Keratinocyte (primary cell): ENCODE data around the gene CPA5. TPM values are rescaled to one million over a fixed set of nuclear protein-coding genes. Genes with fewer than 3 reads are reported as not detected.

ENCODE experiments used
- DNase-seq: peaks from one replicate; pipeline ENCODE4 v3.0.0-alpha.2; 2011; ENCODE audit warnings: low read depth, missing footprints, low spot score
- FAIRE-seq: peaks from 2 replicates; lab custom pipeline; 2011; peaks lifted over from hg19 to GRCh38; lab: Jason Lieb, UNC
- H2AFZ ChIP-seq: 2 replicates; pipeline ENCODE4 v1.6.0; 2012; ENCODE audit warnings: low read length, control low read depth, inconsistent platforms; ENCODE audit not compliant: control insufficient read depth
- H3K27ac ChIP-seq: 2 replicates; pipeline ENCODE4 v1.5.1; 2011; ENCODE audit warnings: low read length; ENCODE audit not compliant: control insufficient read depth, insufficient read depth
- H3K27me3 ChIP-seq: 3 replicates; pipeline ENCODE4 v1.6.0; 2011; ENCODE audit warnings: low read length; ENCODE audit not compliant: control insufficient read depth, insufficient read depth; ENCODE audit errors: extremely low read depth
- H3K36me3 ChIP-seq, 2 experiments: 2 replicates in 1 of 2; 3 replicates in 1 of 2; pipeline ENCODE4 v1.5.1; 2011; ENCODE audit warnings: low read length in 2 of 2, mild to moderate bottlenecking in 1 of 2; ENCODE audit not compliant: control insufficient read depth in 2 of 2, insufficient read depth in 2 of 2; ENCODE audit errors: extremely low read depth in 1 of 2
- H3K4me1 ChIP-seq: 3 replicates; pipeline ENCODE4 v1.5.1; 2011; ENCODE audit warnings: low read length; ENCODE audit not compliant: control insufficient read depth, insufficient read depth; ENCODE audit errors: extremely low read depth
- H3K4me2 ChIP-seq: 3 replicates; pipeline ENCODE4 v1.6.0; 2011; ENCODE audit warnings: low read depth, low read length; ENCODE audit not compliant: control insufficient read depth, insufficient read depth; ENCODE audit errors: extremely low read depth
- H3K4me3 ChIP-seq, 3 experiments: fragments of 200-600 bp in 1 of 3; sonication (generic) in 1 of 3; 2 replicates in 2 of 3; 3 replicates in 1 of 3; pipeline ENCODE4 v1.5.1; 2011 to 2016; ENCODE audit warnings: low read length in 3 of 3, mild to moderate bottlenecking in 3 of 3, control low read depth in 2 of 3, inconsistent platforms in 1 of 3, low read depth in 1 of 3, mixed read lengths in 1 of 3, mixed run types in 1 of 3, moderate library complexity in 1 of 3; ENCODE audit not compliant: control insufficient read depth in 2 of 3, insufficient read depth in 2 of 3; ENCODE audit errors: extremely low read depth in 1 of 3
- H3K79me2 ChIP-seq: 2 replicates; pipeline ENCODE4 v1.6.0; 2012; ENCODE audit warnings: low read length; ENCODE audit not compliant: control insufficient read depth, insufficient read depth
- H3K9ac ChIP-seq: 3 replicates; pipeline ENCODE4 v1.6.0; 2011; ENCODE audit warnings: low read length; ENCODE audit not compliant: control insufficient read depth, insufficient read depth; ENCODE audit errors: extremely low read depth
- H3K9me1 ChIP-seq: 3 replicates; pipeline ENCODE4 v1.6.0; 2011; ENCODE audit warnings: low read length; ENCODE audit not compliant: control insufficient read depth, insufficient read depth; ENCODE audit errors: extremely low read depth
- H3K9me3 ChIP-seq: 2 replicates; pipeline ENCODE4 v1.5.1; 2012; ENCODE audit warnings: low read depth, low read length; ENCODE audit not compliant: control insufficient read depth
- H4K20me1 ChIP-seq: 3 replicates; pipeline ENCODE4 v1.6.0; 2011; ENCODE audit warnings: low read length; ENCODE audit not compliant: control insufficient read depth, insufficient read depth; ENCODE audit errors: extremely low read depth
- EZH2 ChIP-seq: IDR thresholded peaks from one replicate; pipeline ENCODE4 v1.6.1; 2012; ENCODE audit warnings: inconsistent platforms, mild to moderate bottlenecking, low read length, moderate library complexity
- dilution Hi-C: fragments of 300-500 bp; cut with MboI; formaldehyde crosslinking; loops from one replicate; pipeline ENCODE4 v1.7.0; 2020; ENCODE audit warnings: low sequenced_read_pairs; ENCODE audit not compliant: extremely low pct_ligation_motif_present
- polyA plus RNA-seq, 5 experiments: library from polyadenylated mRNA; depleted of rRNA in 3 of 5; stranded (reverse) in 3 of 5; stranded (forward) in 1 of 5; unstranded in 1 of 5; fragments of >200 nt; gene quantifications; 1 replicate in 1 of 5; 2 replicates in 3 of 5; 3 replicates in 1 of 5; pipeline versions ENCODE4 v1.2.1 to v1.2.3, GENCODE V29; 2011 to 2012; ENCODE audit warnings: missing spikeins in 2 of 5, low read depth in 1 of 5, low replicate concordance in 1 of 5
- TF ChIP-seq, protein P1 (sequence below), 3 experiments: IDR thresholded peaks in 1 of 3; conservative IDR thresholded peaks in 1 of 3; optimal IDR thresholded peaks in 1 of 3; 2 replicates in 2 of 3; 3 replicates in 1 of 3; pipeline versions ENCODE3 to v1.5.1; 2011; ENCODE audit warnings: low read length in 3 of 3, mild to moderate bottlenecking in 3 of 3, moderate library complexity in 2 of 3, control low read depth in 1 of 3, inconsistent platforms in 1 of 3; ENCODE audit not compliant: insufficient read depth in 2 of 3; ENCODE audit errors: extremely low read depth in 1 of 3

Gene CPA5
- polyA plus RNA-seq, 1 donor (not counting 4 experiments of a cell fraction or from before 2014, with no cell fraction given), result 0.24 TPM

DNA sequence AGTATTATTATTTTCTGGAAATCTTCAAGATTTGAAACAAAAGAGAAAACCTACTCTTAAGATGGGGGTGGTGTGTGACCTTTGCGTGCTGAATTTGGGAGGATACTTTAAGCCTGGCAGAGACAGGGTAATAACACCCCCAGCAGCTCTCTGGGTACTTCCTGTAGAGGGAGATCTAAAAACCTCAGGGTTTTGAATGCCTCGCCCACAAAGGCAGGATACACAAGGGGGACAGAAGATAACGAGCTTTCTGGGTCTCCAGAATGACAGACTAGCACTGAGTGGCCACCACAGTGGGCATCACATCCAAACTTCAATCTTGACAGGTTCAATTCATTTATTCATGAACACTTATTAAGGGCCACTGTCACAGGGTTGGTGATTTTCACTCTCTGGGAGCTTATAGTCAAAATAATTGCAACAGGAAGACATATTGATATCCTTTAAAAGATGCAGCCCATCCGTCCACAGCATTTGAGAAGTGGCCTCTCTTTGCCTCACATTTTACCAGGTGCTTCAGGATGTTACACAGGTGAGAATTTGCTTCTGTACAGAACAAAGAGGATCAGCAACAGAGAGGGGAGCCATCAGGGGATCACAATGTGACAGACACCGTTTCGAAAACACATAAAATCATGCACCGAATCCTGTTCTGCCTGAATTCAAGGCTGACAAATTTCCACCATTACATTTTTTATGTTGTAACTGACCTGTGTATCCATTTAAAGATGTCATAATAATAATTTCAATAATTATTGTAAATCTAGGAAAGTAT, 50.0 kb downstream of the CPA5 start:
- Histone ChIP-seq H3K36me3 (no peaks in the 10 kb centered on the region), H3K4me3 (no peak overlapping the region), H2AFZ (no peak overlapping the region), H3K9me1 (no peaks in the 10 kb centered on the region), H3K9me3 (no peaks in the 10 kb centered on the region), H4K20me1 (no peaks in the 10 kb centered on the region), H3K27me3 (no peaks in the 10 kb centered on the region), H3K4me1 (no peaks in the 10 kb centered on the region), H3K4me2 (no peak overlapping the region), H3K27ac (no peak overlapping the region), H3K79me2 (no peaks in the 10 kb centered on the region), H3K9ac (no peak overlapping the region)
- TF ChIP-seq, protein P1, sequence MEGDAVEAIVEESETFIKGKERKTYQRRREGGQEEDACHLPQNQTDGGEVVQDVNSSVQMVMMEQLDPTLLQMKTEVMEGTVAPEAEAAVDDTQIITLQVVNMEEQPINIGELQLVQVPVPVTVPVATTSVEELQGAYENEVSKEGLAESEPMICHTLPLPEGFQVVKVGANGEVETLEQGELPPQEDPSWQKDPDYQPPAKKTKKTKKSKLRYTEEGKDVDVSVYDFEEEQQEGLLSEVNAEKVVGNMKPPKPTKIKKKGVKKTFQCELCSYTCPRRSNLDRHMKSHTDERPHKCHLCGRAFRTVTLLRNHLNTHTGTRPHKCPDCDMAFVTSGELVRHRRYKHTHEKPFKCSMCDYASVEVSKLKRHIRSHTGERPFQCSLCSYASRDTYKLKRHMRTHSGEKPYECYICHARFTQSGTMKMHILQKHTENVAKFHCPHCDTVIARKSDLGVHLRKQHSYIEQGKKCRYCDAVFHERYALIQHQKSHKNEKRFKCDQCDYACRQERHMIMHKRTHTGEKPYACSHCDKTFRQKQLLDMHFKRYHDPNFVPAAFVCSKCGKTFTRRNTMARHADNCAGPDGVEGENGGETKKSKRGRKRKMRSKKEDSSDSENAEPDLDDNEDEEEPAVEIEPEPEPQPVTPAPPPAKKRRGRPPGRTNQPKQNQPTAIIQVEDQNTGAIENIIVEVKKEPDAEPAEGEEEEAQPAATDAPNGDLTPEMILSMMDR (optimal IDR thresholded peaks at IDR 0.05 in 1 of 3, IDR thresholded peaks at IDR 0.05 in 1 of 3, conservative IDR thresholded peaks at IDR 0.05 in 1 of 3; ENCODE audit: extremely low read depth in 1 of 3, insufficient read depth in 2 of 3, low read length in 3 of 3), result no peak
- TF ChIP-seq EZH2, result no peak
- no peak for DNase-seq
- dilution Hi-C loops, result no loop called here
- FAIRE-seq, result no peak

DNA sequence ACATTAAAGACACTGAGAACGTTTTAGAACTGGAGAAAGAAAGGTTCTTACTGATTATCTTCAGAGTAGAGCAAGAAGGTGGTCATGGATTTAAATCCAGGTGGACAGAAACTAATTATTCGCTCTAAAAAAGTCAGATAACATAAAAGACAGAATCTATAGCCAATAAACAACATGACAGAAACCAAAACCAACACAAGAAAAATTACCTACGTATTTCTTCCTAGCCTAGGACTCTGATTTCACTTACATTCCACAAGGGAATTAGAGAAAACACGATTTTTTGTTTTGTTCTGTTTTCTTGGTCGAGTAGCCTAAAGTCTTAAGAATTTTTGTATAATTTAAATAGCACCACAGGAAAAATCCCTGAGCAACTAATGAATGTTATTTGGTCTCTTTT, 50.8 kb downstream of the CPA5 start:
- H3K9me1 ChIP-seq, result no peaks in the 10 kb centered on the region
- H3K4me1 ChIP-seq, result no peaks in the 10 kb centered on the region
- H2AFZ ChIP-seq, result no peak overlapping the region
- dilution Hi-C loops, result no loop called here
- no peak overlapping the region for H3K4me3 ChIP-seq
- H3K27me3 ChIP-seq, result no peaks in the 10 kb centered on the region
- no peak overlapping the region for H3K27ac ChIP-seq
- no peaks in the 10 kb centered on the region for H4K20me1 ChIP-seq
- H3K36me3 ChIP-seq, result no peaks in the 10 kb centered on the region
- FAIRE-seq (no peak), DNase-seq (no peak)
- no peaks in the 10 kb centered on the region for H3K9me3 ChIP-seq
- no peak overlapping the region for H3K9ac ChIP-seq
- no peak overlapping the region for H3K4me2 ChIP-seq
- TF ChIP-seq, protein P1 (optimal IDR thresholded peaks at IDR 0.05 in 1 of 3, IDR thresholded peaks at IDR 0.05 in 1 of 3, conservative IDR thresholded peaks at IDR 0.05 in 1 of 3; ENCODE audit: extremely low read depth in 1 of 3, insufficient read depth in 2 of 3, low read length in 3 of 3), result no peak
- no peak for TF ChIP-seq EZH2
- H3K79me2 ChIP-seq, result no peaks in the 10 kb centered on the region
